Caki2 (cell line): ENCODE data around the gene GGA1. TPM values are rescaled to one million over a fixed set of nuclear protein-coding genes. Genes with fewer than 3 reads are reported as not detected.

Experiments used
- DNase-seq: peaks from one replicate; pipeline ENCODE4 v3.0.0-alpha.2; 2015; ENCODE audit warnings: low read depth
- in situ Hi-C: cut with HindIII; loops from 2 replicates; pipeline ENCODE4 v1.10.0; 2016; ENCODE audit warnings: low sequenced_read_pairs, low pct_unique_long_range_greater_than_20kb, mixed read lengths
- total RNA-seq: library from RNA; depleted of rRNA; stranded (reverse); fragments of >200 nt; shearing (Covaris generic); gene quantifications from 2 replicates; pipeline ENCODE4 v1.2.3, GENCODE V29; 2014; ENCODE audit warnings: low replicate concordance

Gene GGA1
- total RNA-seq, 1 experiment from 2014 or later: 43.4 TPM

DNA sequence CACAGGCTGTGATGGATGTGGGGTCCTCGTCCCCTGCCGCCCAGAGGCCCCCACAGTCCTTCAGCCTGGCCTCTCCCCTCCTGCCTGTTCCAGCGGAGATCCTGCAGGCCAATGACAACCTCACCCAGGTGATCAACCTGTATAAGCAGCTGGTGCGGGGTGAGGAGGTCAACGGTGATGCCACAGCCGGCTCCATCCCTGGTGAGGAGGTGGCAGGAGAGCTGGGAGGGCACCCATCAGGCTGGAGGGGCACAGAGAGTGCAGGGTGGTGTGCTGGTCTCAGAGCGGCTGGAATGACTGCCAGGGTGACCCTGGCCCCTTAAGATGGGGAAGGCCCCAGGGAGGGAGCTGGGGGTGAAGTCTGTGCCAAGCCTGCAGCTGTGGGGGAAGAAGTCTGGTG is 16.2 kb downstream of the GGA1 start:
- in situ Hi-C loops: no loop called here
- no peak for DNase-seq

DNA sequence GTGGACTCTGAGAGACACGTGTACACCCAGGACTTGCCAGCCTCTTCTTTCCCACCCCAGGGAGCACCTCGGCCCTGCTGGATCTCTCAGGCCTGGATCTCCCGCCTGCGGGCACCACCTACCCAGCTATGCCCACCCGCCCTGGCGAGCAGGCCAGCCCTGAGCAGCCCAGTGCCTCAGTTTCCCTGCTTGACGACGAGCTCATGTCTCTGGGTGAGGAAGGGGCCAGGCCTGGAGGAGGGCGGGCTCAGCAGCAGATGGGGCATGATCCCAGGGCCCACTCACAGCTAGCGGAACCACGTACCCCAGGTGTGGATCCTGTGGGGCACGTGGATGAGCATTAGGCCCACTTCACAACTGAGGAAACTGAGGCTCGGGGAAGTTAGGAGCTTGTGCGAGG is 17.1 kb downstream of the GGA1 start:
- in situ Hi-C loops: no loop called here
- DNase-seq: no peak

DNA sequence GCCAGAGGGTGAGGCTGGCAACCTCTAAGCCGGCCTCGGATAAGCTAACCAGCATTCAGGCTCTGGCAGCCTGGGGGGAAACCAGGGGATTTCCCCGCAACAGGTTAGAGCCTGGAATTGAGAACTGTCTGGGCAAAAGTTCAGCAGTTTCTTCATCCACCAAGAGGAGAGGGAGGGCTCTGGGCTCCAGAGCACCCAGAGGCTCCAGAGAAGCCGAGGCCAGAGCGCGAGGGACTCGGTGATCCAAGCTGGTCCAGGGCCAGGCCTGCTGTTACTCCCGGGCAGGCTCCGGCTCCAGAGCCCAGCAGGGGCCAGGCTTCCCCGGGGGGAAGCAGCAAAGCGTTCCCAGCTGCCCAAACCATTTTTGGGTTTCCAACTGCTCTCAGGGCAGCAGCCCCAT is 17.5 kb downstream of the GGA1 start:
- no peak for DNase-seq
- in situ Hi-C loops: no loop called here

DNA sequence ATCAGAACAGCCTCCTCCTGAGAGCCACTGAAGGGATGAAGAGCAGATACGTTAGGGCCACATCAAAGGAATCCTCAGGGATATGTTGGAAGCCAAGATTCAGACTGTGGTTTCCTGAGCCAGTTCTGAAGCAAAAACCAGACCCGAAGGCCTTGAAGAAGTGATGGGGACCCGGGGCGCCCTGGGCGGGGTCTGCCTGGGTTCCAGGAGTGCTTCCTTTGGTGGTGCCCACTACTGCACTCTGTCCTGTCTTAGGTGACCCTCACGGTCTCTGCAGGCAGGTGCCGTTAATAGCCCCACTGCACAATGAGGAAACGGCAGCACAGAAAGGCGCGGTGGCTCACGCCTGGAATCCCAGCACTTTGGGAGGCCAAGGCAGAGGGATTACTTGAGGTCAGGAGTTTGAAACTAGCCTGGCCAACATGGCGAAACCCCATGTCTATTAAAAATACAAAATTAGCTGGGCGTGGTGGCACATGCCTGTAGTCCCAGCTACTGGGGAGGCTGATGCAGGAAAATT is 18.0 kb downstream of the GGA1 start:
- in situ Hi-C loops: no loop called here
- DNase-seq: no peak

DNA sequence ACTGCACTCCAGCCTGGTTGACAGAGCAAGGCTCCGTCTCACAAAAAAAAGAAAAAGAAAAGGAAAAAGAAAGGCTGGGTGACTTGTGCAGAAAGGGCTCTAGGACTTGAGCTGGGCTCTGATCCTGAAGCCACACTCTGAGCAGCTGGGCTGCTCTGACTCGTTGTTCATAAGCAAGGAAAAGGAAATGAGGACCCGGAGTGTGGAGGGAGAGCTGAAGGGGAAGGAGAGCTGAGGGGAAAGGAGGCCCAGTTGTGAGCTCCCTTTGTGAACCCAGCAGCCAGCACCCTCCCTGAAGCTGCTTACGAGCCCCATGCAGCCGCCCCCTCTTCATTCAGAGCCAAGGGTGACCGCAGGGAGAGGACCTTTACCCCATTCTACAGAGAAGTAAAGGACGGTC is 18.5 kb downstream of the GGA1 start:
- in situ Hi-C loops: no loop called here

DNA sequence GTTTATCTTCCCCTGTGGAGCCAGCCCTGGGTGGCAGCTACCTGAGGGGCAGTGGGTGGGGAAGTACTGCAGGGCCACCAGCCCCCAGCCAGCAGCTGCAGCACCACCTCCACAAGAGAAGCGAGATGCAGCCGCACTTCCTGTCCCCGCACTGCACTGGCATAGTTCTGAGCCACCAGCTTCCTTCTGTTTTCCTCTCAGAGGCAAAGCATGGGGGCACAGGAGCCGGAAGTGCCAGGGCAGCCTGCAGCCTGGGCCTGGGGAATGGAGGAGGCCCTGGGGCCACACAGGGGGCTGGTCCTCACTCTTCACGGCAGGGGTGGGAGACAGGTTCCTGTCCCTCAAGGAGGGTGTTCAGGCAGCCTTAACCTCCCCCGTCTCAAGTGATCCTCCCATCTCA is 18.9 kb downstream of the GGA1 start:
- no peak for DNase-seq
- in situ Hi-C loops: no loop called here

More for the DNA sequence above, 18.5 kb downstream of the GGA1 start:
- DNase-seq: no peak

DNA sequence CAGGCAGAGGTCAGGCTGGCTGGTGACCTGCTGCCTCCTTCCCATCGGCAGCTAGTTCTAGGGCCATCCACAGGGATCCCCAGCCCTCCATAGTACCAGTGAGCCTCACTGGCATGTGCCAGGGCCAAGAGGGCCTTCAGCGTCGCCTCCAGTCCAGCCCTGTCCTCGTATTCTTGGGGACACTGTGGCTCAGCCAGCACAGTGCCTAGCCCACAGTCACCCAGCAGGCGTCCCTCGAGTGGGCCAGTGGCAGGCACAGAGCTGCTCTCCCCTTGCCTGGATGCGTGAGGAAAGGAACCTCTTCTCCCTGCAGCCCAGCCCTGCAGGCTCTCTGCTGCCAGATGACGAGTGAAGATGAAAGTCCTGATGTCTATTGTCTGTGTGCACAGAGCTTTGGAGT is 20.2 kb downstream of the GGA1 start:
- in situ Hi-C loops: no loop called here

DNA sequence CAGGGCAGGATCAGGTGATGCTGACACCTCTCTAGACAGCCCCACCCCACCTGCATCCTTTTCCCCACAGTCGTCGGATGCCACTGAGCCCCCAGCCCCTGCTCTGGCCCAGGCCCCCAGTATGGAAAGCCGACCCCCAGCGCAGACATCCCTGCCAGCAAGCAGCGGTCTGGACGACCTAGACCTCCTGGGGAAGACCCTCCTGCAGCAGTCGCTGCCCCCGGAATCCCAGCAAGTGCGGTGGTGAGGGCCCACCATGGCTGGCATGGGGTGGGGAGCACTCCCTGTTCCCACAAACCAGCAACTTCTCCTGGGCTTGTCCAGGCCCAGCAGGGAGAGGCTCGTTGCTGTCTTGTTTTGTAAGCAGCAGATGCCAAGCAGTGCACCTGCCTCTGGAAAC is 21.3 kb downstream of the GGA1 start:
- in situ Hi-C loops: no loop called here
- DNase-seq: no peak

More for the DNA sequence above, 20.2 kb downstream of the GGA1 start:
- no peak for DNase-seq

DNA sequence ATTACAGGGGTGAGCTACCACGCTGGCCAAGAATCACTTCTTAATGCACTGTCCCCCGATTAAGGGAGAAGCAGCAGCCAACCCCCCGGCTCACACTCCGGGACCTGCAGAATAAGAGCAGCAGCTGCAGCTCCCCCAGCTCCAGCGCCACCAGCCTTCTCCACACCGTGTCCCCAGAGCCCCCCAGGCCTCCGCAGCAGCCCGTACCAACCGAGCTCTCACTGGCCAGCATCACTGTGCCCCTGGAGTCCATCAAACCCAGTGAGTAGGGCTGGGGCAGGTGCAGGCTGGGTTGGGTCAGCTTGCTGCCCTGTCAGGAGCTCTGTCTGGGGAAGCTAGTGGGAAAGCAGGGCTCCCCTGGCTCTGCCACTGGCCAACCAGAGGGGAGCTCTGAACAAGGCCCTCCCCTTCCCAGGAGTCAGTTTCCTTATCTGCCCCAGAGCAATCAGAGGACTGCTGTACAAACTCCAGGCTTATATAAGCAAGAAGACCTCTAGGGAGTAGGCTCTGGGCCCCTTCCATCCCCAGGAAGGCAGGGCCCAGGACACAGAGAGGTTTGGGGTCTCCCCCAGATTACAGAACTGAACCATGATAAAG is 22.3 kb downstream of the GGA1 start:
- DNase-seq: no peak
- in situ Hi-C loops: no loop called here

DNA sequence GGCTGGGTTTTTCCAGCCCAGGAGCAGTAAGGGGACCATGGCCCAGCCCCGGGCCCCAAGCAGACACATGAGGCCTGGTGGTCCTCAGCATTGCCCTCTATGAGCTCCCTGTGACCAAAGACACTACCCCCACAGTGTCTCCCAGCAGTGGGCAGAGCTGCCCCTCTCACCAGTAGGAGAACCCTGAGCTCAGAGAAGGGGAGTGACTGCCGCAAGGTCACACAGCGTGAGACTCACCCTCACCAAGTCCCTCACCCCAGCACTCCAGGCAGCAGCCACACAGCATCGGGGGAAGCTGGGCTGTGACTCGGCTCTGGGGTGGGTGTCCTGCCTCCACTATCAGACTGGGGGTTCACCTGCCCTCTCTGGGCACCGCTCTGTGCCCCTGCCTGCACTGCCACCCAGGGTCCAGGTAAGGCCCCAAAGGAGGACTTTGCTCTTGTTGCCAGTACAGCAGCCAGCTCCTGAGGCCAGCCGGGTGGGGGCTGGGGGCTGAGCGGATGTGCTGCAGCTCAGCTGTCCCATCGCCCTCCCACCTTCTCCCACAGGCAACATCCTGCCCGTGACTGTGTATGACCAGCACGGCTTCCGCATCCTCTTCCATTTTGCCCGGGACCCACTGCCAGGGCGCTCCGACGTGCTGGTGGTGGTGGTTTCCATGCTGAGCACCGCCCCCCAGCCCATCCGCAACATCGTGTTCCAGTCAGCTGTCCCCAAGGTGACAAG is 23.0 kb downstream of the GGA1 start:
- in situ Hi-C loops: no loop called here
- no peak for DNase-seq

DNA sequence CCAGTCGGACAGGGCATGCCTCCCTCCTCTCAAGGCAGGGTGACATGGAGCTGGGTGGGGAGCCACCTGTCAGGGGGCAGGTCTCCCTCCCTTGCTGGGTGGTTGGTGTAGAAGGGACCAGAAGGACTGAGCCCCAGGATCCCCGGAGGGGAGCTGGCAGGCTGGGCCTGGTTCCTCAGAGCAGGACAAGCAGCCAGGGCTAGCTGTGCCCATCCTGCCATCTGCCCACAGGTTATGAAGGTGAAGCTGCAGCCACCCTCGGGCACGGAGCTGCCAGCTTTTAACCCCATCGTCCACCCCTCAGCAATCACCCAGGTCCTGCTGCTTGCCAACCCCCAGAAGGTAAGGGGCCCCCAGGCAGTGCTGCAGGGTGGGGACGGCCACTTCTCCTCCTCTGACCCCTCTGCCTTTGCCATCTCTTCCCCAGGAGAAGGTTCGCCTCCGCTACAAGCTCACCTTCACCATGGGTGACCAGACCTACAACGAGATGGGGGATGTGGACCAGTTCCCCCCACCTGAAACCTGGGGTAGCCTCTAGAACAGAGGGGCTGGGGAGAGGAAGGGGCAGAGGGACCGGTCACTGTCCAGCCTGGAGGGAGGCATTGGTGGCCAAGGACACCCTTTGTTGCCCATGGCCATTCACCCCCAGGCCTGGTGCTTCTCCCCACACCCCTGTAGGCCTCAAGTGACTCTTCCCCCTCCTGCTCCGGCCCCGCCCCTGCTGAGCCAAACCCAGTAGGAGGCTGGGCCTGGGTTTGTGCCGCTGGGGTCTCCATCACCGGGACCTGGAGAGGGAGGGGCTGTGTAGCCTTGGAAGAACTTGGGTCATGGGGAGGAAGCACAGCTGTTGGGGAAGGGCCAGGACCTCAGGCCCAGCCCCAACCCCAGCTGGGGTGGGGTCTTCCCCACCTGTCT is 23.8 kb downstream of the GGA1 start:
- in situ Hi-C loops: no loop called here

DNA sequence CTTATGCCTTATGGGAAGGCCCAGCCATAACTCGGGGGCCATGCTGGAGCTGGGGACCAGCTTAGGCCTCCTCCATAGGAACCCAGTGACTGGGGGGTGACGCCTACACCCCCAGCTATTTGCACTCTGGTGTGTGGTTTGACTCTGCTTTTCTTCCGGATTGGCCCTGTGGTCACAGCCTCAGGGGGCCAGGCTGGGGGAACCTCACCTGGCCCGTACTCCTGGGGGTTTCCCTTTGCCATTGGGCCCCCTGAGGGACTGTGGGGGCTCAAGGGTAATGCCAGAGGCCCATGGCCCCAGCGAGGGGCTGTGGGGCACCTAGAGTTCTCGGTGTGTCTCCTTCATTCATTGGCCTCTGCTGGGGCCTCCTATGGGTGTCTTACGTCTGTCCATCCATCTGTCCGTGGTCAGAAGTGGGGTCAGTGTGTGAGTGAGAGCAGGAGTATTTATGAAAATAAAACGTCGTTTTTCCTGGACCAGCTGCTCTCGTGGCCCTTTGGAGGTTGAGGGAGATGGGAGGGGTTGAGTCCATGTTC is 24.5 kb downstream of the GGA1 start:
- no peak for DNase-seq
- in situ Hi-C loops: no loop called here

More for the DNA sequence above, 23.8 kb downstream of the GGA1 start:
- DNase-seq: no peak

DNA sequence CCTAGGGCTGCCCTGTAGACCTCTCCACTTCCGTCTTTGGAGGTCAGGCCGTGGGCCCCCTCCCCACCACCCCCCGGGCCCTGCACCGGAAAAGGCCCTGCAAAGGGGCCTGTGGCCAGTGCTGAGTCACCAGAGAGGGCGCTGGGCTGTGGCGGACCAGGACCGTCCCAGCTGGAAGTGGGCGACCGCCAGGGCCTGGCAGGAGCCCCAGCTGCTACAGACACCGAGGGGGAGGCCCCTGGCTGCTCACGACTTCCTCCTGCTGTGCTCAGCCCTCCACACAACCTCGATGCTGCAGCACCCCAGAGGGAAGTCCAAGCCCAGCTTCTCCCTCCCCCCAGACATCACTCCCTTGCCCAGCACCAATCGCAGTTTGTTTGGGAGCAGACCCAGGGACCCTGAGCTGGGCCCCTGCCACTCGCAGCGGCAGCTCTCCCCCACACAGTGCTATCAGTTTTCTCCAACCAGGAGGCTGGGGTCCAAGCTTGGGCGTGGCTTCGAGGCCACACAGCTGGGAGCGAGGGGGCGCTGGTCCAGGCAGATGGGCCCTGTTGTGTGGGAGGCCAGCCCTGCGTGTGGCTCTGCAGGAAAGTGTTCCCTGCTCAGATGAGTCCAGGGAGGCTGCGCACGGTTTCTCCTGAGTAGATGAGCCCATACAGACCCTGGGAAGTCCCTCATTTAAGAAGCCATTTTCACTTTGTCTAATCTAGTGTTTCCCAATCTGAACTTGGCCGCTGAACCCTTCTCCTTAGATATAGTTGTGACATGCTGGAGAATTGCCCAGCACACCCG is 25.2 kb downstream of the GGA1 start:
- in situ Hi-C loops: no loop called here
- DNase-seq: no peak

DNA sequence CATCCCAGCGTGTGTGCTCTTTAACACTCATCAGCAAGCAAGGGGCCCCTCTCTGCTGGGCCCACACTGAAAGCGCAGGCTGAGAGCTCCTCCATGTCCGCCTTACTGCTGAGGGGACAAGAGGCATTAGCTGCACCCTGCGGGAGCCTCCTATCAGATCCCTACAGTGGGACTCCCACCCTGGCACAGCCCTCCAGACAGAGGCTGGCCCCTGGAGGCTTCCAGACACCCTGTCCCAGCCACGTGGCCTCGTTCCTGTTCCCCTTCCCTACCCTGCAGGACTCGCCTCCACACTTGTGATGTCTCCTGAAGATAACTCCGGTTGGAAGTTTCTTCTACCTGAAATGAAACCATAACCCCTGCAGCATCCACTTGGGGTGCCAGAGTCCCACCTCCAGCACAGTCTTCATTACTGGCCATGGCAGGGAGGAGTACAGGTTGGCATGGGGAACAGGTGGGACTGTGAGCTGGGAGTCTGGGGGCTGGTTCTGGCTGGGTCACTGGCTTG is 25.8 kb downstream of the GGA1 start:
- in situ Hi-C loops: no loop called here
- no peak for DNase-seq

DNA sequence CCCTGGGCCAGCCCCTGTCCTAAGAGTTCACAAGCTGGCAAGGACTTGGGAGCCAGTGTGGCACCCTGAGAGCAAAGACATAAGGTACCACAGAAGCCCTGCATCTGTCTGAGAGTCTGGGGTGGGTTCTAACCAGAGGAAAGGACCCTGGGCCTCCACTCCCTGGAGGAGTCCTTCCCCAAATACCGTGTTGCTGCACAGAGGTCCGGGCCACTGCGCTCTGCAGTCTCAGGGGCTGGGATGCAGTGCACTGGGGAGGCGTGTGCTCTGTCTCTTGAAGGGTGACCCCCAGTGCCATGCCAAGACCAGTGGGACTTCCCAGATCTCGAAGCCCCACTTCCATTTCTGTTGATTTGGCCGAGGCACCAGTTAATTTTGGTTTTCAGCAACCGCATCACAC is 26.5 kb downstream of the GGA1 start:
- in situ Hi-C loops: no loop called here
- no peak for DNase-seq

DNA sequence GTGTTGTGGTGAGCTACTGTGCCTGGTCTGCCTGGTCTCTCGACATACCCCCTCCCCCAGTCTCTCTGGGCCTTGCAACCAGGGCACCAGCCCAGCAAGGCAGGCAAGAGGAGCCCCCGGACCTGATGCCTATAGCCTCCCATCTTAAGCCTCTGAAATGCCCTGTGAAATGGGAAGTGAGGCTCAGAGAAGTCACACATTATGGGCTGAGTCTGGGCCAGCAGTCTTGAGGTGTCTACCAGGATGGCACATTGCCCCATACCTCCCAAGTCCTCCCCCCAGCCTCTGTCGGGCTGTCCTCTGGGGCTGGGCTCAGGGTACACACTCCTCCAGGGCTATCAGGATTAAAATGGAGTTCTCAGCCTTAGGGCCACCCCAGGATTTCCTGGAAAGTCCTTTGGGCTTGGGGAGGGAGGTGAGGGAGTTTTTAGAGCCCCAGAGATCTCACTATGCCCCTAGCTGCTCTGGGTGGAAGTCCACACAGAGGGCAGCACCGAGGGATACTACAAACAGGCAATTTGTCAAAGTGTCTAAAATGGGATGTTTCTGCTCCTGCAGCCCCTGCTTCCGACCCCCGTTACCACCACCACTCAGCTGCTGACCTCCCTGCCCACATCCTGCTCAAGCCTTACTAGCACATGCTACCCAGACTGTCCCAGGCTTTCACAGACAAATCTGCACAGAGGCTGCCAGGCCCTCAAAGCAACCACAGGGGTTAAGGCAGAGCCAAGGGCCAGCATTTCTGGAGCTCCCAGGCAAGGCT is 27.7 kb downstream of the GGA1 start:
- in situ Hi-C loops: no loop called here
- DNase-seq: no peak

DNA sequence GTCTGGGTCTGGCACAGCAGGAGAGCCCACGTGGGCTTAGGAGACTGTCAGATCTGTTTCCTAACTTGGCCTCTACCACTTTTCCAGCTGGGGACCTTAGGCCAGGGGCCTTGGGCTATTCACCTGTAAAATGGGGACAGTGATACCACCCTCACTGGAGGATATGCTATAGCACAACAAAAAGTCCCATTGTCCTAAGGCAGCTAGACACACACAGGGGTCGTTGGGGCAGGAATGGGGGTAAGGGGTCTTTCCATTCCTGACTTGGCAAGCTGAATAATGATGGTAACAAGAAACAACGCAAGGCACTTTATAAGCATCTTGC is 28.3 kb downstream of the GGA1 start:
- no peak for DNase-seq
- in situ Hi-C loops: no loop called here
